Measurements from ENCODE around the gene FNDC3B.
"Not testable (repeated sequence)": the region's sequence is repeated elsewhere in the genome, so short reads cannot be mapped to it uniquely, and the experiment has no call there.

Gene FNDC3B

DNA sequence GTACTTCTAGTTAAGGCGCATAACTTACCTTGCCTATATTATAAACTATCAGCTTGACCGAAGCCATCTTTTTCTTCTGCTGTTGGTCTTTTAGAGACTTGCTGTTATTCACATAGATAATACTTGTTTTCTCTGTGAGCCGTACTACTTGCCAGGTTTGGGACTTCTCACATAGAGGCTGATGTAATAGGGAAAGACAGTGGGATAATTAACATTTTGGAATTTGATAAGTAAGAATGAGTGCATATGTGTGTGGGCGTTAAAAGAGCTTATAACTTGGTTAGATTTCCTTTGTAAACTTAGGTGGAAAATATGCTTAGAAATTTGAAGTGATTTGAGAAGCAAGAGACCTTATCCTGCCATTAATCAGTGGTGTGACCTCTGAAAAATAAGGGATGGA, 47.8 kb downstream of the FNDC3B start:
- TF ChIP-seq, protein P1, sequence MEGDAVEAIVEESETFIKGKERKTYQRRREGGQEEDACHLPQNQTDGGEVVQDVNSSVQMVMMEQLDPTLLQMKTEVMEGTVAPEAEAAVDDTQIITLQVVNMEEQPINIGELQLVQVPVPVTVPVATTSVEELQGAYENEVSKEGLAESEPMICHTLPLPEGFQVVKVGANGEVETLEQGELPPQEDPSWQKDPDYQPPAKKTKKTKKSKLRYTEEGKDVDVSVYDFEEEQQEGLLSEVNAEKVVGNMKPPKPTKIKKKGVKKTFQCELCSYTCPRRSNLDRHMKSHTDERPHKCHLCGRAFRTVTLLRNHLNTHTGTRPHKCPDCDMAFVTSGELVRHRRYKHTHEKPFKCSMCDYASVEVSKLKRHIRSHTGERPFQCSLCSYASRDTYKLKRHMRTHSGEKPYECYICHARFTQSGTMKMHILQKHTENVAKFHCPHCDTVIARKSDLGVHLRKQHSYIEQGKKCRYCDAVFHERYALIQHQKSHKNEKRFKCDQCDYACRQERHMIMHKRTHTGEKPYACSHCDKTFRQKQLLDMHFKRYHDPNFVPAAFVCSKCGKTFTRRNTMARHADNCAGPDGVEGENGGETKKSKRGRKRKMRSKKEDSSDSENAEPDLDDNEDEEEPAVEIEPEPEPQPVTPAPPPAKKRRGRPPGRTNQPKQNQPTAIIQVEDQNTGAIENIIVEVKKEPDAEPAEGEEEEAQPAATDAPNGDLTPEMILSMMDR (IDR thresholded peaks at IDR 0.05; ENCODE audit: insufficient read depth, missing control alignments) = no peak
- FAIRE-seq (no peak), DNase-seq (ENCODE audit: insufficient read length, low spot score) (no peak)

DNA sequence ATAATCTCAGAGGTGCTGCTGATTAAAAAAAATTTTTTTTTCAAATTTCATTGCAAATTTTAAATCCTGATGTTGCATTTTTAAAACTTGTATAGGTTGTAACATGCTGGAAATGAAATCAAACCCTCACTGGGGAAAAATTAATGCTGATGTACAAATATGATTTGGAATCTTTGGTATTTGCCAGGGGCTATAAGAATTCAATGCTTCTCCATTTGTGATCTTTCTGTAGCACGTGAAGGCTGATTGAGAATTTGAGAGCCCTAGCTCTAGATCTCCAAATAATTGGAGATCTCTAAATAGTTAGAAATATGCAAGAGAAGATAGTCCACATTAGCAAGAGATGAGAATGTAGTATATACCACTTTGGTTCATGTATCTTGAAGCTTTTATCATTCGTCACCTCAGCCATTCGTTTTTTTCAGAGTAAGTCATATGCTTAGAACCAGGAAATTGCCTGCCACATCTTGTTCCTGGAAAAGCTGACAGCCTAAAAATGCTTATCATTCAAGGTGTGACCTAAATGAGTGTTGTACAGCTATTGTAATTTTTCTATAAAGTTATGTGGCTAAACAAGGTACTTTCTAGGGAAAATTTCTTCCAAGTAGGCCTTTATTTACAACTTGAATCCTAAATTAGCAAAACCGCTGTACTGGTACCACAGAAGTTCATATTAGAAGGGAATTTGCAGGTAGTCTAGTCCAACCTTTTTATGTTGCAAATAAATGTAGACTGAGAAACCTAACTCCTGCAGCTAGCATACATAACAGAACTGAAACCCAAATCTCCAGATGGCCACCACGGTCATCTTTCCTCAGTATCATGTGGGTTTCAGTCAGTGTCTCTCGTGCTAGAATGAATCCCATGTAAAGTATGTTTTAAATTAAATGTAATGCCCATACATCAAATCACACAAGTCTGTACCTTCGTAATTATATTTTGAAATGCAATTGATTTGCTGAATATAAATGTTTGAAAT, 48.5 kb downstream of the FNDC3B start:
- no peak for DNase-seq (ENCODE audit: insufficient read length, low spot score)
- FAIRE-seq = no peak
- TF ChIP-seq, protein P1 (IDR thresholded peaks at IDR 0.05; ENCODE audit: insufficient read depth, missing control alignments) = no peak

DNA sequence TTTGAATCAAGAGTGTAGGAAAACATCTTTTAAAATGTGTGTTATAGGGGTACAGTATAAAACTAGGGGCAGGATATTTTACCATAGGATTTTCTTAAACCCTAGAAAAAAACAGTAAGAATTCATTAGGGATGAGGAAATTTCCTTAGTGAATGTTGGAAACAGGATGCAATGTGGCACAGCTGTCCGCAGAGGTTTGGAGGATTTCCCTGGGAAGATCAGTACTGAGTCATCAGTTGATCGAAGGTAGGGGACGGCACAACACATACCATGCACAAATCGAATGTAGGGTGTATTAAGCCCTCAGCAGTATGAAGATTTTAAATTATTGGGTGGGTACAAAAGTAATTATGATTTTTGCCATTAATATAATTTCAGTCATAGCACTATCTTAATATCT, 49.9 kb downstream of the FNDC3B start:
- DNase-seq (ENCODE audit: insufficient read length, low spot score) = no peak
- FAIRE-seq = no peak

DNA sequence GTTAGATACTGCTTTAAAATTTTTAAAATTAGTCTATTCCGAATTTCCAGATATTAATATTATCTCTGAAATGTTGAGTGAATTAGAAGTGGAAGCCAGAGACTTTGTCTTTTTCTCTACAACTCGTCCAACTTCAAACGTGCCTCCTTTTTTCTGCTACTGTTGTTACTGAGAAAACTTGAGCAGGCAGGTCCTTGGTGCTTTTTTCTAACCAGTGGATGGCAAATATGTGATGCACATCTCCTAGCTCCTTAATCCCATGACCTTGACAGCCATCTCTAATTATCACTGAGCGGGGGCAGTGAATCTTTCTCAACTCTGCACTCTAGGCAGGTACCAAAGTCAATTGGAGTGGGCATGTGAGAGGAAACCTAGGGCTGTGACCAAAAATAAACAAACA, 50.7 kb downstream of the FNDC3B start:
- DNase-seq (ENCODE audit: insufficient read length, low spot score) (no peak), FAIRE-seq (no peak)
- TF ChIP-seq, protein P1 (IDR thresholded peaks at IDR 0.05; ENCODE audit: insufficient read depth, missing control alignments) = no peak

More for the DNA sequence above, 49.9 kb downstream of the FNDC3B start:
- TF ChIP-seq, protein P1 (IDR thresholded peaks at IDR 0.05; ENCODE audit: insufficient read depth, missing control alignments) = no peak

DNA sequence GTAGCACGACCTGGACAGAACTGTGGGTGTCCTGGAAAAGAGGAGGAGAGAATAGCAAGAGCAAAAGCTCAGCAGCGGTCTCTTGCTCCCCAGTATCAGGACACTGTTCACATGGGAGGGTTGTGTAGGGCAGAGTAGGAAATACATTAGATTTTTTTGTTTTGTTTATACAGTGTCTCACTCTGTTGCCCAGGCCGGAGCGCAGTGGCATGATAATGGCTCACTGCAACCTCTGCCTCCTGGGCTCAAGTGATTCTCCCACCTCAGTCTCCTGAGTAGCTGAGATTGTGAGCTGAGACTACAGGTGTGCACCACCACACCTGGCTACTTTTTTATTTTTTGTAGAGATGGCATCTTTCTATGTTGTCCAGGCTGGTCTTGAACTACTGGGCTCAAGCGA, 53.3 kb downstream of the FNDC3B start:
- FAIRE-seq = no peak
- DNase-seq (ENCODE audit: insufficient read length, low spot score) = no peak
- TF ChIP-seq, protein P1 (IDR thresholded peaks at IDR 0.05; ENCODE audit: insufficient read depth, missing control alignments) = no peak

DNA sequence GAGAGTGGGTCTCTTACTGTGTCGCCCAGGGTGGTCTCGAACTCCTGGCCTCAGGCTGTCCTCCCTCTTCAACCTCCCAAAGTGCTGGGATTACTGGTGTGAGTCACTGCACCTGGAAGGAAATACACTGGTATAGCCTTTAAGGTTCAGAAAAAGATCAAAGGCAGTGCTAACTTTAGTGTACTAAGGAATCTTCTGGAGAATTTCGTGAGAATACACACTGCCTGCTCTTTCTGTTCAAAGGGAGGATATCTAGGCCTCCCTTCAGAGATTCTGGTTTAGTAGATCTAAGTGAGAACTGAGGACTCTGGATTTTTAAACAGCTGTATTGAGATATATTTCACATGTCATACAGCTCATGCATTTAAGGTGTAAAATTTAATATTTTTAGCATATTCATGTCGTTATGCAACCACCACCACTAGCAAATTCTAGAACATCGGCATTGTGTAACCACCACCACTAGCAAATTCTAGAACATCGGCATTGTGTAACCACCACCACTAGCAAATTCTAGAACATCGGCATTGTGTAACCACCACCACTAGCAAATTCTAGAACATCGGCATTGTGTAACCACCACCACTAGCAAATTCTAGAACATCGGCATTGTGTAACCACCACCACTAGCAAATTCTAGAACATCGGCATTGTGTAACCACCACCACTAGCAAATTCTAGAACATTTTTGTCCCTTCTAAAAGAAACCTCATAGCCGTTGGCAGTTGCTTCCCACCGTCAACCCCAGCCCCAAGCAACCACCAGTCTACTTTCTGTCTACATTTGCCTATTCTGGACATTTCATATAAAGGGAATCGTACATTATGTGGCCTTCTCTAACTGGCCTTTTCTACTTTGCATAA, 54.4 kb downstream of the FNDC3B start:
- not testable (repeated sequence) for FAIRE-seq; DNase-seq (ENCODE audit: insufficient read length, low spot score)
